ENCODE data around the gene CALCOCO1.

CALCOCO1 gene

DNA sequence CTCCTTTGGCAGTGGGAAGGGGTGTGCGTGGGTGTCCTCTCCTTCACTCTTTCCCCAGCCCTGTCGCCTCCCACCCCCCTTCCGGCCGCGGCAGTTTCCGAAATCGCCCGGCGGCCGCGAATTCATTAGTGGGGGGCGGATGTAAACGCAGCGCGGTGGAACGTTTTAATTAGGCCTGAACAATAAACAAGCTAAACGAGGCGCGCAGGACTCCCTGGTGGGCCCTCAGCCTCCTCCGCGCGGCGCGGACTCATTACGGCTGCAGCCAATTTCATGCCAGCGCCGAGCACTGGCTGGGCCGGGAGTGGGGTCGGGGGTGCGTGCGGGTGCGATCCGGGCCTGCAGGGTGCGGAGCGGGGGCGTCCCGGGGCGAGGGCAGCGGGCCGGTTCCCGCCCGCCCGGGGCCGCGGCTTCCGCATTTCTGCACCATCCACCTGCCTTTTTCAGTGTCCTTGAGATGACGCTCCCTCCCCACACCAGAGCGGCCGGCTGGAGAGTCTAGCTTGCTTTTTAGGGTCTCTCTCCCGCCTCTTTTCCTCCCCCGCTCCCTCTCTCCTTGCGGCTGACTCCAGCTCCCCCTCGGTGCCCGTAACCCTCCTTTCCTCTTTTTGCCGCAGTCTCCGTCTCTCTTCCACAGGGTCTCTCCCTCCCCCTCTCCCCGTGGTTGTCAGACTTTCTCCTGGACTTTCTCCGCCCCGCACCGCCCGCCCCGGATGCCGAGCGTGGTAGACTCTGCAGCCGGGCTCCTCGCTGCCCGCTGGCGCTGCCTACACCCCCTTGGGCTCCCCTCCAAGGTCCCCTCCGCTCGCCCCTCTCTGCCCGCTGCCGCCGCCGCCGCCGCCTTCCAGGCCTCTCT, 24.3 kb upstream of the CALCOCO1 start, which contains the start of gene CISTR:
TSS of gene CISTR (minus strand) at position 644 of the 856 bp plus-strand sequence.
- DNase-seq = no peak

DNA sequence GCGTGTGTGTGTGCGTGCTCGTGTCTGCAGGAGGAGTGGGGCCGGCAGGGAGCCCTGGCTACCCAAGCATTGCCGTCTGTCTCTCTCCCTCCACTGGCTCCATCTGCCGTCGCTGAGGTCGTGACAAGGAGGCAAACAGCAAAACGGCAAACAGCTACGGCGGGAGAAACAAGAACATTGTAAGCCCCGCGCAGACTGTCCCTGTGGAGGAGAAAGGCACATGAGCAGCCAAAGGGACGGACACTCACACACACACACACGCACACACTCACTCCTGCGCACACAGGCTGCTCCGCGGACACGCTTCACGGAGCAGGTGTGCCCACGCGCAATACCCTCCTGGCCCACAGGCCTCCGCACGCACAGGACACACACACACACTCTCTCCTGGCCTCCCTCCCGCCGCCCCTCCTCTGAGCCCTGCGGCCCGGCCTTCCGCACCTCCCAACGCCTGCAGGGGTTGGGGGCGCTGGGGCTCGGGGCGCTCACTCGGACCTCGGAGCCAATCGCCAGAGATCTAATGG, 23.6 kb upstream of the CALCOCO1 start:
- DNase-seq = peak; percentile 19 to 74

DNA sequence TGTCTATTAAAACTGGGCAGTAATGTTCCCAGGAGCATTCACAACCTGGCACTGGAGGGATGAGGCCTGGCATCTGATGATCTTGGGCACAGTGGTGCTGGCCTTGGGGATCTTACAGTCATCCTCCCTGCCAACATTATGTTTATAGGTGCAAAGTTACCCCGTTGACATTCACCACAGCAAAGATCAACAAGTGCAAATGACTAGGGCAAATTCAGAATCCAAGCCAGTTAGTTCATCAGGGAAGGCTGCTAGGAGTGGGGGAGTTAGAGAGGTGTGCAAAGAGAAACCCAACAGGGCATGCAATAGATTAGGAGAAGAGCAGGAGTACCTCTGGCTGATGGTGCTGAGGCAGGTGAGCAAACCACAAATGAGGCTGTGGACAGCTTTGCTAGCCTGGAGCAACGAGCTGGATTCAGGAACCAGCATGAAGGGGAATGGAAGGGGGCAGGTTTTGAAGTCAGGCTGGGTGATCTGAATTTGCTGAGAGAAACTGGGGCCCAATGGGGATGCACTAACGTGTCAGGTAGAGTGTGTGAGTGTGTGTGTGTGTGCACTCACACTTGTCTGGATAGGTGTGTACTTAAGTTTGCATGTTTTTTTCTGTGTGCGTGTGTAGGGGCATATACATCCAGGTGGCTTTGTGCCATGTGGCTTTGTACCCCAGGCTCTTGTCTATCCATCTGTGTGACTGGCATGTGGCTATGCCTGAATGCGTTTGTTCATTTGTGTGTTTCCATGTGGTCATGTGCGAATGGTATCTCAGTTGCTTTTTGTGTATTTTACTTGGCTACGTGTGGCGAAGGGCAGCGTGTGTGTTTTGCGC, 22.9 kb upstream of the CALCOCO1 start:
- DNase-seq = peak; percentile 56 to 65

DNA sequence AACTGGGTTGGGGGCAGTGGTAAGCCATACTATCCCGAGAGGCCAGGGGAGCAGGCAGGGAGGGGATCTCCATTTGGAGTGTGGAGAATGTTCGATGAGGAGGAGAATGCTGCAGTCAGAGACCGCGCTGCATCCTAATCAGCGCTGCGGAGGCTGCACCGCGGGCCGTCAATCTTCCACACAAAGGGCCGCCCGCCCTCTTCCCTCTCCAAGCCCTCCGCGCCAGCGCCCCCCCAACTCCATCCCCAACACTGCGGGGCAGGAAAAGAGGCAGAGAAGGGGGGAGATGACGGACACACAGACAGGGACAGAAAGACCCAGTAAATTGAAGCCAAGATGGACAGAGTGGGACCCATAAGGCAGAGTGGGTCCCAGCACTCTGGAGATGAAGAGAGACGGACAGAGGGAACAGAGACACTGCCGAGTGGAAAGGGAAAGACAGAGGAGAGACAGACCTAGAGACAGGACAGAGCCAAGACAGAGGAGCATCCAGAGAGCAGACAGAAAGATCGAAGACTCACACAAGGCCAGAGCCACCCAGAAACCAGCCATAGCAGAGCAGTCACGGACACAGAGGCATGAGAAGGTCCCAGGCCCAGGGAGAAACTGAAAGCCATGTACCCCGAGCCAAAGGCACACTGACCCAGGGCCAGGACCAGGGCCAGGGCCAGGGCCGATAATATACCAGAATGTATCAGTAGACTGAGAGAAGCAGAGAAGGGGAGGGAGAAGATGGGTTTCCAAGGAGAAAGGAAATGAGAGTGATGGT, 21.0 kb upstream of the CALCOCO1 start:
- DNase-seq = no peak

DNA sequence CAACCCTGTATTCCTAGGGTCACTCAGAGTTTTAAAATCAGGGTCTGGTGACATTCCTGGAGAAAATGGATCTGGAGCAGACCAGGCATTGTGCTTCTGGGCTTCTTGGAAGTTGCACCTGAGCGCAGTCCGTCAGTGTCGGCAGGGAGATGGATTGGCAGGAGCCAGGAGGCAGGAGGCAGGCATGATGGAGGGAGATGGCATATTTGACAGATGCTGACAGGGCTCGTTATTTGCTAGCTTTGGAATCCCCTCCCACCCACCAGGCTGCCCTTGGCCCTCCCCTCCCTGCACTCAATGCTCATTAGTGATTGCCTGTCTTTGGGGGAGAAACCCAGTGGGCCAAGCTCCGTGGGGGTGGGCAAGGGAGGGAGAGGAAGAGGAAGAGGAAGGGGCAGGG, 19.8 kb upstream of the CALCOCO1 start:
- no peak for DNase-seq

DNA sequence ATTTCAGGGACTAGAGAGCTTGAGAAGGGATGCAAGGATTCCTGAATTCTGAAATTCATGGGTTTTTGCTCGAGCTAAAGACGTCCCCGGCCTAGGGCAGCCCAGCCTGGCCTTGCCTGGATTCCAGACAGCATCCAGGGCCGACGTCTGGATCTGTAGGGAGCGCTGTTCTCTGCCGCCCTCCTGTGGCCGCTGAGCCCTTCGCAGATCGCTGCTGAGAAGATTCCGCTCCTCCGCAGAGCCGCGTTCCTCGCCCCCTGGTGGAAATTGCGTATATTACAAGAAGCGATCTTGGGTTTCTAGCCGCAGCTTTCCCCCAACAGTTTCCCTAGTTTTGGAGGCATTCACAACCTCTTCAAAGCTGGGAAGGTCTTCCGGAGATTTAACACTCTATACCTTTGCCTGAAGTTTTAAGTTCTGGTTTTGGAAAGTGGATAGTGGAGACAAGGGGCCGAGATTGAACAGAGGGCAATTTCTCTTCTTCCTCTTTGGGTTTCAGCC, 19.4 kb upstream of the CALCOCO1 start:
- DNase-seq = peak; percentile 87 to 89

DNA sequence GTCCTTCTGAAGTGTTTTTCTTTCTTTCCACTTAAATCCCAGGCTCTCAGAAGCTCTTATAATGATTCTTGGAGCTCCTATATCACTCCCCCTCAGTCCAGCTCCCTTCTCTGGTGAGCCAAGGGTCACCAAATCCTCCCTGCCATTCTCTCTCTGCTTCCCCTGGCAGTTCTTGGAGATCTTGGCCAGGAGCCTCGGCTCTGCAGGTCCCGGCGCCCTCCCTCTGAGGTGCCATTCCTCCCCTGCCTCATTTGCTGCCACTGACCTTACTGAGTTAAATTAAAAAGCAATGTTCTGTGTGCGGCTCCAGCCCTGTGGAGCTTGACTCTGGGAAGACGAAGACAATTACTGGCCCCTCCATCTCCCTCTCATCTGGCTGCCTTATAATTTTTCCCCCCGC, 17.5 kb upstream of the CALCOCO1 start:
- DNase-seq = no peak

DNA sequence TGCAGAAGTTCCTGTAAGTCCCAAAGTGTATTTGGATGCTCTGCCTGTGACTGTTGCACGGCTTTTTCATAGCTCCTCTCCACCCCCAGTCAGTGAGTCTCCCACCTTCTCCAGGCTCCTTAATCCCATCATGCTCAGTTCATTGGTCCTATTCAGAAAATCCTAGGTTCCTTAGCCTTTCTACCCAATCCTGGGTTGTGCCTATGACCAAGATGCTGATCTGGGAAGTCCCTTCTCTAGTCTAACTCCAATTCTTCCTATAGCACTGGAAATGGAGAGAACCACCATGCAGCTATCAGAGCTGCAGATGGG, 16.8 kb upstream of the CALCOCO1 start:
- DNase-seq = no peak

DNA sequence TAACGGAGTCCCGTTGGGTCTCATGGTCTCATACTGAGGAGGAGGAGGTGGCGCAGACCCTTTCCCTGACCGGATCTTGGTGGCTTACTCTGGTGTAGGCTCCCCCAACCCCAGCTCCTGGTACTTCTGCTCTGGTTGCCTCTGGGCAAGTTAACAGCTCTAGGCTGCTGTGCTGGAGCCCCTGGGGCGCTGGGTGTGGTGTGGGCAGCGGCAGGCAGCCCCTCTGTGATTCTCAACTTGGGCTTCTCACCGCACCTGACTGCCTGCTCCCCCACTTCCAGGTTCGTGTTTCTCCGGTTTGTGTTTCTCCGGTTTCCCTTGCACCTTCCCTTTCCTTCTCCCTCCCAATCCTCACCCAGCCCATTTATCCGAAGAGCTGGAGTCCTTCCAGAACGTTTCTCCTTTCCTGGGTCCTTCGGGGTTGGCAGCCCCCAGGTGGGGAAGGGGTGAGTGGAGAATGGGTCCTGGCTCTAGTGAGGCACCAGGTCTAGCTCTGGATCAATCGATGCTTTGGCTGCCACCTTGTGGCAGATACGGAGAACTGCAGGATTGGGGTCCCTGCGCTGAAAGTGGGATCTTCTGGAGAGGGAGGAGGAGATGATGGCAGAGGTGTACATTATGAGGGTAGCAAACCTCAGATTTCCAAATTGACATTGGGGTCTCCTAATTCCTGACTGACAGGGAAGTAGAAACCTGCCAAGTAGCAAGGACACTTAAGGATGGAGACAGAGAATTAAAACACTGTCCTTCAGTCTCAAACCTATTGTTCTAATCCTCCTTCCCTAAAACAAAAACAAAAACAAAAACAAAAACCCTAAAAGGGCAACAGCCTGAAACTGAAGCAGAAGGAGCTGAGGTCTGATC, 16.2 kb upstream of the CALCOCO1 start:
- peak in 1 of 2 experiments; percentile 31 for DNase-seq

GRCh38 chr12:53740130-53740491, 12.9 kb upstream of the CALCOCO1 start:
- DNase-seq = no peak

DNA sequence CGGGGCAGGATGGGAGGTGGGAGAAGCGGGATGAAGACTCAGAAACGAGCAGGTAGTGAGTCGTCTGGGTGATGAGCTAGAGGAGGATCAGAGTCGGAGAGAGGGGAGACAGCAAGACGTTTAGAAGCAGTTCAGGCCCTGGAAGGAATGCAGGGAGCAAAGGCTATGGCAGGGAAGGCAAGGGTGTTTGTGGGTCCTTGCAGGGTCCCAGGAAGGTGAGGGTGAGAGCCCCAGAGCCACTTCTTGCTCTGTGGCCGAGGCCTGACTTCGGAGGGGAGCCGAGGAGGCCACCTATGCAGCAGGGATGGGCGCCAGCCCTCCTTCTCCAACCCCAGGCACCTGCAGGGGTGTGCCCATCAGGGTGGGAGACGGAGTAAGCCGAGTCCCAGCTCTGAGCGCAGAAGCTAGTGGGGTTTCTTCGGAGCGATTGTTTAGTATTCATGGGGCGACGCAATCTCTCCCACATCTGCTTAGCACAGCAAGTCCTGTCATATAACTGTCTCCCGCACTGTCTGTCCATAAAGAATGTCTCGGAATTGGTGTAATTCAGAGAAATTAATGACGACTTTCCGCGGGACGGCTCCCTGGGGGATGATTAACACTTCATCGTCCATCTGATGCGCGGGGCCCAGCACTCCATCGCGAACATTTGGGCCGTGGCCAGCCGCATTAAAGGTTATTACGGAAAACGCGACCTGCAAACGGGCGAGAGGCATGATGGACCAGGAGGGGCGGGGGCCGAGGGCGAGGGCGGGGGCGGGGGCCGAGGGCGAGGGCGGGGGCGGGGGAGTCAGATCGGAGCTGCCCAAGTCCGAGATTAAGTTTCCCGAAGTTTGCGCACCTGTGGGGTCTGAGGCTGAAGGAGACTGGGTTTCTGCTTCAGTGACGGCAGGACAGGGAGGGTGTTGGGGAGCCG, 12.2 kb upstream of the CALCOCO1 start:
- DNase-seq = no peak

DNA sequence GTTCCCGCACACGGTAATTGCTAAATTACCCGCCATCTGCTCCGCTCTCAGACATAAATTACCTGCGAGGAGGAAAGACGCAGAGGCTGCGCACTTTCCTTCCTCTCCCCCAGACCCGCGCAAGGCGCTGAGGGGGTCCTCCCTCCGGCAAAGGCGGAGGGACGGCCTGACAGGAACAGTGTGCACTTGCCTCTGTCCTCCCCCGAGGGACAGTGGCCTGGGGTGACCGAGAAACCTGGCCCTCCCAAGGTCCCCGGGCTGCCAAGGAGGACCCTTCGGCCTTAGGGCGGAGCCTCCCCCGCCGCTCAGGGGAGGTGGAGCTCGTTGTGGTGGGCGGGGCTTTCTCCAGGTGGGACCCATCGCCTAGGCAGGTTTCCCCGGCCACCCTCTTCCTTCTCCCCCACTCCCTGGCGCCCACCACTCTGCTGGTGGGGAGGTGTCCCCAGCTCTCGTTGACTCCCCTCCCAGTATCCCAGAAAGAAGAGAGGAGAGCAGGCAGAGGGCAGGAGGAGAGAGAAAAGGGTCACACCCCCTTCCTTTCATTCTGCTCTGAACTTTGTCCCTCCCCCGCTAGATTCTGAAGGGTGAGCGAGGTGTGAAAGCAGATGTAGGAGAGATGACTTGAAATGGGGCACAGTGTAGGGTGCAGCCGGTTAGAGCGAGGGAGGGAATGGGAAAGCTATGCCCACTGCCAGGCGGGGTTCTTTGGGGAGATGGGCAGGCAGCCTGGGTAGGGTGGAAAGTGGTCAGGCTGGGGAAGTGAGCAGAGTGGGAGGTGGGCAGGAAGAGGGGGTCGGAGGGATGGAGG, 11.4 kb upstream of the CALCOCO1 start:
- DNase-seq = peak in 1 of 2 experiments; percentile 5

DNA sequence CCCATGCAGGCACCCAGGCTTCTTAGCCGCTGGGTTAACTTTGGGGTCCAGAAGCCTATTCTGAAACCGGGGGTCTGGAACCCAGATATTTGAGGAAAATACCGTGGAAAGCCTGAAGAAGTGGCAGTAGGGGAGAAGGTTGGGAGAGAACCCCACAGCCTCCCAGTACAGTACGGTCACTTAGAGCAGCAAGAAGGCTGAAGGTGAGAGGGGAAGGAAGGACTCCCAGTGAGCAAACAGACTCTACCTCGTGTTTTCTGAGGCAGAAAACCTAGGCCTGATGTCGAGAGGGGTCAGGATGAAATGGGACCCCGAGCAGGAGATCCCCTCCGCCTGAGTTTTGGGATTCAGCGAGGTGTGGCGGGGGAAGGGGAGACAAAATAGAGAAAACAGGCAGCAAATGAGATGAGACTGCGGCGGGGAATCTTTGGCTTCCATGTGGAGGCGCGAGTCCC, 10.7 kb upstream of the CALCOCO1 start:
- no peak for DNase-seq

- no peak for DNase-seq
Observed at GRCh38 chr12:53737093-53737808, 10.0 kb upstream of the CALCOCO1 start.

DNA sequence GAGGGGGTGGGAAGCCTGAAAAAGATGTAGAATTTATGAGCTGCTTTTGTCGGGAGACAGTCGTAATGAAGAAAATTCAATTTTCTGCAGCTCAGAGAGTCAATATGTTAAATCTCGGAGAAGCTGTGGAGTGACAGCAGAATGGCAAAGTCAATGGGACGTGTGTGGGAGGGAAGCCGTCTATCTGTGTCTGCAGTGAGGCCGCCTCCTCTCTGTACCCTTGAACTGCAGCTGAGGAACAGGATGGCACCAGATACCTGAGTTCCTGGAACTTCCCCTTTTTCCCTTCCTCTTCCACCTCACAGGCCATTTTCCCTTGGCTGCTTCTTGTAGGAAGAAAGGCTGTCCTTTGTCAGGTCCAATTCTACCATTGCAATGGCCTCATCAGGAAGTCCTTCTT, 9.3 kb upstream of the CALCOCO1 start:
- DNase-seq = no peak

DNA sequence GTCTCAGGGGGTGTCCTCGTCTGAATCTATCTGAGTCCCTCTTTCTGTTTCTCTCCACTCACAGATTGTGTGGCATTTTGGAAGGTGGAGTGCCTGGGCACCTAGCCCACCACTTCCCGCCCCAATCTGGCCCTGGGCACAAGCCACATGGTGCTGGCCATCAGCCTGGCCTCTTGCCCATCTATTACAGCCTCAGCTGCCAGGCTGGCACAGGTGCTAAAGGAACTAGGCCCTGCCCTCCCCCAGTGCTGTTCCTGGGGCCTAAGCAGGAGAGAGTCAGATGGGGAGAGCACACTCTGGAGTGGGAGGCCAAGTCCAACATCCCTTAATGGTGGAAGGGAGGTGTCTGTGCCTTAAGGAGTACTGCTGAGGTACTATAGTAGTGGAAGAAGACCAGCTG, 8.3 kb upstream of the CALCOCO1 start:
- no peak for DNase-seq

GRCh38 chr12:53734425-53734824, 7.2 kb upstream of the CALCOCO1 start:
- no peak for DNase-seq

GRCh38 chr12:53733807-53734200, 6.6 kb upstream of the CALCOCO1 start:
- no peak for DNase-seq
